Thymus (tissue), 11 donors: Measurements from ENCODE around the gene RAC2. TPM values are rescaled to one million over a fixed set of nuclear protein-coding genes. Genes with fewer than 3 reads are reported as not detected.

Experiments
- DNase-seq, 9 donors: peaks; one replicate each; pipeline ENCODE4 v3.0.0-alpha.2; 2013; ENCODE audit warnings: low spot score in 9 of 9, low read depth in 6 of 9, missing footprints in 1 of 9
- H3K27ac ChIP-seq, 2 donors: one replicate each; pipeline ENCODE4 v1.5.1; 2013; ENCODE audit warnings: control low read depth in 1 of 2, low read depth in 1 of 2, low read length in 1 of 2, mild to moderate bottlenecking in 1 of 2, moderate library complexity in 1 of 2
- H3K27me3 ChIP-seq, 2 donors: one replicate each; pipeline ENCODE4 v1.5.1; 2013; ENCODE audit warnings: low read length in 1 of 2; ENCODE audit not compliant: control insufficient read depth in 2 of 2, insufficient read depth in 1 of 2
- H3K36me3 ChIP-seq, 2 donors: one replicate each; pipeline ENCODE4 v1.5.1; 2013; ENCODE audit warnings: low read length in 1 of 2, mild to moderate bottlenecking in 1 of 2, moderate library complexity in 1 of 2; ENCODE audit not compliant: control insufficient read depth in 2 of 2, insufficient read depth in 2 of 2
- H3K4me1 ChIP-seq, 2 donors: one replicate each; pipeline ENCODE4 v1.5.1; 2013; ENCODE audit warnings: low read length in 2 of 2; ENCODE audit not compliant: control insufficient read depth in 2 of 2, insufficient read depth in 2 of 2
- H3K4me3 ChIP-seq, 2 donors: one replicate each; pipeline ENCODE4 v1.5.1; 2013; ENCODE audit warnings: low read length in 2 of 2, control low read depth in 1 of 2, mild to moderate bottlenecking in 1 of 2
- H3K9me3 ChIP-seq, 2 donors: one replicate each; pipeline ENCODE4 v1.5.1; 2013; ENCODE audit warnings: low read length in 1 of 2, mild to moderate bottlenecking in 1 of 2; ENCODE audit not compliant: control insufficient read depth in 2 of 2, insufficient read depth in 1 of 2
- WGBS: extraction: QIAGEN DNeasy Blood & Tissue Kit; methylation state at CpG from one replicate; pipeline ENCODE4 v1.1.7; 2013; 5-methylcytosine and 5-hydroxymethylcytosine counted together
- polyA plus RNA-seq: library from polyadenylated mRNA; stranded (reverse); fragments of 200-250 nt; gene quantifications from one replicate; pipeline ENCODE4 v1.2.3, GENCODE V29; 2013
- total RNA-seq: library from RNA; stranded (reverse); fragments of 120-200 nt; gene quantifications from one replicate; pipeline ENCODE4 v1.2.4, GENCODE V29; 2013
- donor health status: healthy.

Gene RAC2
- total and polyA plus RNA-seq, 2 donors, result 149 to 206 TPM

DNA sequence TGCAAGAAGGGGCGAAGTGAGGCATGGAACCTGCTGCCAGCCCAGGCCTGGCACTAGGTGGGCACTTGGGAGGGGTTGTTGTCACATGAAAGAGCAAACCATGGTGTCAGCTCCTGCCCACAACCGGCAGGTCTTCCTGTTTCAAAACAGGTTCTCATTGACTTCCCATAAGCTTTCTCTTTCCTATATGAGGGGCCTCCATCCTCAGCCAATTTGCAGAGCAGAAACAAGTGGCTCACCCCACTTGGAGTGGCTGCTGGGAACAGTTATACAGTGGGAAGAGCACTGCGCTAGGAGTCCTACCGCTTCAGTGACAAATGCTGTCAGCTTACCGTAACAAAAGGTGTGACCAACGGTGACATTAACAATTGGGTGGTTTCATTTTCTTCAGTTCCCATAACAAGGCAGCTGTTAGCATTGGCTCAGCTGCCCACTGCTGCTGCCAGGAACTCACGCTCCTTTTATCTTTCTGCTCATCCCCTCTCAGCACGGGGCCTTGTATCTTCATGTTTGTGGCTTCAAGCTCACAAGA, 21.6 kb downstream of the RAC2 start:
- Histone ChIP-seq H3K36me3 (peaks cover 34 to 38% of the 10 kb centered on the region in 2 donors), H3K27ac (peak overlapping the region; percentile 92 to 98), H3K9me3 (peaks cover 0 to 25% of the 10 kb centered on the region in 2 donors), H3K4me1 (peaks cover 62 to 93% of the 10 kb centered on the region in 2 donors), H3K27me3 (no peaks in the 10 kb centered on the region), H3K4me3 (no peak overlapping the region)
- peak in 1 of 9 donors; percentile 78 for DNase-seq
- WGBS, result 31% methylated on average over 8 of the region's 8 CpGs

DNA sequence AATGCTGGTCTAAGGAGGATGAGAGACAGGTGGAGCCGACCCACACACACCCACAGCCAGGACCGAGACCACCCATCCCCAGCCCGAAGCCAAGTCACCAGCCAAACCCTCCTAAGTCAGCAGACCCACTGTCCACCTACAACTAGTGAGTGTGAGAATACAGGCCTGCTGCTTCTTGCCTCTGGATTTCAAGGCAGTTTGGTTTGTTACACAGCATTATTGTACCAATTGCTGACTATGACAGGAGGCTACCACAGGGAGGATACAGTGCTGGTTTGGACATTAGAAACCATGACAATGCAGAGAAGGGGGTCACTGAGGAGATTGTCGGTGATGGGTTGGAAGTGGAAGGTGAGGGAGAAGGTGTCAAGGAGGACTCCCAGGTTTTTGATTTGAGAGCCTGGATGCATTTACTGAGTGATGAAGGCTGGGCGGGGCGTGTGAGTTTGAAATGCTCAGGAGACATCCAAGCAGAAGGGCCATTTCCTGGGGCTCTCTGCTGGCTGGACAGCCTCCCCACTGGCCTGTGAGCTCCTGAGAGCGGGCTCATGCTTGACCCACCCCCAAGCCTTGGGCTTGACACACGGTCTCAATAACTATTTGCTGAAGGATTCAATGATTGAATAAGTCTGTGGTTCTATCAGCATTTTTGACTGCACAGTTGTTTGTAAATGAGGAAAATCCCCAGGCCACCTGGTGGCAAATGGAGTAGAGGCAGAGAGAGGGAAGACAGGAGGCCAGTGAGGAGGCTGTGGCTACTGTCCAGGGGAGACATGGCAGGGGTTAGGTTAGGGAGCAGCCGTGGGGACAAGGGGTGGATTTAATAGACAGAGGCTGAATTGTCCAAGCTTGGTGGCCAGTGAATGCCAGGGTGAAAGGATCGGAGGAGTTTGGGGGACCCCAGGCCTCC, 22.4 kb downstream of the RAC2 start:
- H3K36me3 ChIP-seq, result peaks cover 30 to 36% of the 10 kb centered on the region in 2 donors
- no peaks in the 10 kb centered on the region for H3K27me3 ChIP-seq
- 98% methylated on average over 10 of the region's 10 CpGs for WGBS
- DNase-seq, result no peak
- no peak overlapping the region for H3K4me3 ChIP-seq
- peaks cover 61 to 97% of the 10 kb centered on the region in 2 donors for H3K4me1 ChIP-seq
- H3K27ac ChIP-seq, result peak overlapping the region; percentile 92 to 98
- peaks cover 0 to 29% of the 10 kb centered on the region in 2 donors for H3K9me3 ChIP-seq

DNA sequence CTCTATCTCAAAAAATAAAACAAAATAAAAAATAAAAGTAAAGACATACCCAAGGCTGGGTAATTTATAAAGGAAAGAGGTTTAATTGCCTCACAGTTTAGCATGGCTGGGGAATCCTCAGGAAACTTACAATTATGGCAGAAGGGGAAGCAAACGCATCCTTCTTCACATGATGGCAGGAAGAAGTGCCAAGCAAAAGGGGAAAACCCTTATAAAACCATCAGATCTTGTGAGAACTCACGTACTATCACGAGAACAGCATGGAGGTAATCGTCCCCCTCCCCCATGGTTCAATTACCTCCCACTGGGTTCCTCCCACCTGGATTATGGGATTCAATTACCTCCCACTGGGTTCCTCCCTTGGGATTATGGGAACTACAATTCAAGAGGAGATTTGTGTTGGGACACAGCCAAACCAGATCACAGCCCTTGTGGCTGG, 23.5 kb downstream of the RAC2 start:
- H3K9me3 ChIP-seq, result peaks cover 0 to 29% of the 10 kb centered on the region in 2 donors
- H3K27ac ChIP-seq, result peak overlapping the region; percentile 97 to 98
- H3K4me1 ChIP-seq, result peaks cover 64 to 92% of the 10 kb centered on the region in 2 donors
- H3K4me3 ChIP-seq, result peak overlapping the region in 1 of 2 donors; percentile 17
- WGBS, result 70% methylated on average over 4 of the region's 4 CpGs
- peak in 1 of 9 donors; percentile 51 for DNase-seq
- peaks cover 18 to 25% of the 10 kb centered on the region in 2 donors for H3K36me3 ChIP-seq
- no peaks in the 10 kb centered on the region for H3K27me3 ChIP-seq

DNA sequence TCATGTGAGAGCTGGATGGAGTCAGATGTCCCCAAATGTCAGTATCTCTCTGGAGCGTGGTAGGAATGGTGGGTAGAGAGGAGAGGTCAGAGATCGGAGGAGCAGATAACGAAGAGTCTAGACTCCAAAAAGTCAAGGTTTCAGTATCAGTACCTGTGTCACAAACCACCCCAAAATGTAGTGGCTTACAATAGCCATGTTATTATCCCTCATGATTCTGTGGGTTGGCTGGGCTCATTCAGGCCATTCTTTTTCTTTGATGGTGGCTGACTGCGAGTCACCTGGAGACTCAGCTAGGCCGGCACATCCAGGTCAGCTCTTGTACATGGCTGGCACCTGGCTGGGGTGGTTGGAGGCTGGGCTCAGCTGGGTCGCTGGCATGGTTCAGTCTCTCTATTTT, 24.5 kb downstream of the RAC2 start:
- Histone ChIP-seq H3K27me3 (no peaks in the 10 kb centered on the region), H3K36me3 (peaks cover 8 to 15% of the 10 kb centered on the region in 2 donors), H3K4me3 (peak overlapping the region; percentile 17 to 31), H3K27ac (peak overlapping the region; percentile 97 to 98), H3K4me1 (peaks cover 62 to 91% of the 10 kb centered on the region in 2 donors), H3K9me3 (peaks cover 0 to 29% of the 10 kb centered on the region in 2 donors)
- DNase-seq, result no peak
- 76% methylated on average over 6 of the region's 6 CpGs for WGBS

DNA sequence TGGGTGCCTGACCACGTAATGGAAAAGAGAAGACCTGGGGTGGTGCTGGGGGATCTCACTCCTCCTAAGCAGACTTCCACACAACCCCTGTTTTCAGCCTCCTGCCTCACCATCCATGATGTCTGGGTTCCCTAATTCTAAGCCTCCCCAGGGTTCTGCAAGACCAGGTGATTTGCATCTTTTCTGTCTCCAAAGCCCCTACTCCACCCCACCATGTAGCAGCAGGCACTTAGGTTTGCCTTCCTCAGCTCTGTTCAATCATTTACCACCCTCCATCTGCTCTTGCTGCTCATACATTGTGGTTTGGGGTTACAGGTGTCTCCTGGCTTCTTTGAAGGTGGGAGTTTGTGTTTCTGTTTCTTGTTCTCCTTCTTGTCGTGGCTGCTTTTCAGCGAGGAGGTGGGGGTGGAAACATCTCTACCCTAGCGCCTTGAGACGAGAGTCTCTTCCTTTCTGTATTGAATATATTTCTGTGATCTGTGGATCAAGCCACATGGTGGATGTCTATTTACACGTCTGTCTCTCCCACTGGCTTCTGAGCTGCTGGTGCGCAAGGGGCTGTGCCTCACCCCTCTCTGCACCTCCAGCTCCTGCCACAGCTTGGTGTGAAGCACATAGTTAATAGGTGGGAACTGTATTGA, 25.2 kb downstream of the RAC2 start:
- 2% methylated on average over 7 of the region's 7 CpGs for WGBS
- peaks cover 62 to 91% of the 10 kb centered on the region in 2 donors for H3K4me1 ChIP-seq
- no peaks in the 10 kb centered on the region for H3K27me3 ChIP-seq
- peak; percentile 82 to 99 (median 95) for DNase-seq
- H3K36me3 ChIP-seq, result peaks cover 2 to 8% of the 10 kb centered on the region in 2 donors
- peak overlapping the region; percentile 3 to 31 for H3K4me3 ChIP-seq
- H3K27ac ChIP-seq, result peak overlapping the region; percentile 97 to 98
- peaks cover 0 to 25% of the 10 kb centered on the region in 2 donors for H3K9me3 ChIP-seq

DNA sequence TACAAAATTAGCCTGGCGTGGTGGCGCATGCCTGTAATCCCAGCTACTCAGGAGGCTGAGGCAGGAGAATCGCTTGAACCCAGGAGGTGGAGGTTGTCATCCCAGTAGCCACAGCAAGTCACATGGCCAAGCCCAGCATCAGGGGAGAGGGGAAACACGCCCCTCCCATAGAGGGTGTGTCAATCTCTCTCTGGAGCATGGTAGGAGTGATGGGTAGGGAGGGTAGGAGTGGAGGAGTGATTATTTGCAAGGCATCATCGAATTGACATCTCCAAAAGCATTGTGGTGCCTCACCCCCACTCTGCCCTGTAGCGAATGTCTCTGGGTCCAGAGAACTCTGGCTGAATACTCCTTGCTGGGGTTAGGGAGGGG, 25.7 kb downstream of the RAC2 start:
- Histone ChIP-seq H3K36me3 (peaks cover 2 to 3% of the 10 kb centered on the region in 2 donors), H3K4me3 (peak overlapping the region; percentile 3 to 26), H3K27me3 (no peaks in the 10 kb centered on the region), H3K9me3 (peaks cover 0 to 21% of the 10 kb centered on the region in 2 donors), H3K4me1 (peaks cover 64 to 91% of the 10 kb centered on the region in 2 donors), H3K27ac (peak overlapping the region; percentile 97 to 98)
- WGBS, result 58% methylated on average over 6 of the region's 6 CpGs
- peak in 1 of 9 donors; percentile 78 for DNase-seq

DNA sequence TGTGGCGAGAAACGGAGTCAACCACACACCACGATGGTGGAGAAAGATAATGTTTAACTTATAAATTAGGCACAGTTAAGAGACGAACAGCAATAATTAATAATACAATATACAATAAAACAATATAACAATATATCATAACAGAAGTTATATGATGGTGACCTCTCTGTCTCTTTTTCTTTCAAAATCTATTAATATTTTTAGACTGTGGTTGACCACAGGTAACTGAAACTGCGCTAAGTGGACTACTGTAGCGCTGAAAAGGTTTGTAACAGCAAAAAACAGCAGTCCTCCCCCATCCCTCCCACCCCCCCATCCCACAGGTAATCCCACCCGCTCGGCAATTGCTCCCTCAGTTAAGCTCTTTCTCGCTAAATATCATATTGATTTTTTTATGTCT, 28.2 kb downstream of the RAC2 start:
- H3K4me1 ChIP-seq, result peaks cover 52 to 91% of the 10 kb centered on the region in 2 donors
- H3K9me3 ChIP-seq, result peaks cover 0 to 4% of the 10 kb centered on the region in 2 donors
- no peak overlapping the region for H3K27ac ChIP-seq
- DNase-seq, result no peak
- no peak overlapping the region for H3K4me3 ChIP-seq
- no peaks in the 10 kb centered on the region for H3K27me3 ChIP-seq
- no peaks in the 10 kb centered on the region for H3K36me3 ChIP-seq
- WGBS, result 64% methylated on average over 9 of the region's 9 CpGs

DNA sequence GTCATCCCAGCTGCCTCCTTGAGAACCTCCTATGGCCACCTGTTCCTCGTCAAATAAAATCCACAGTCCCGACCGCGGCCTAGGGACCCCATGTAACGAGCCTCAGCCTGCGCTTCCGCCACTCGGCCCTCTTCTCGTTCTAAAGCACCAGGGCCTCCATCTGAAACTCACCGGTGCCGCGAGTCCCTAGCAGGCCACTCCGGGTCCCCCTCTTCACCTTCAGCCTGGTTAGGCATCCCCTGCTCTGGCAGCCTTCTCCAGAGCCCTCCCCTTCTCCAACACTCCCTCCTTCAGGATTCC, 29.4 kb downstream of the RAC2 start:
- Histone ChIP-seq H3K4me1 (peaks cover 50 to 91% of the 10 kb centered on the region in 2 donors), H3K4me3 (no peak overlapping the region), H3K27ac (peak overlapping the region in 1 of 2 donors; percentile 58), H3K27me3 (no peaks in the 10 kb centered on the region), H3K9me3 (peaks cover 0 to 4% of the 10 kb centered on the region in 2 donors), H3K36me3 (no peaks in the 10 kb centered on the region)
- WGBS, result 98% methylated on average over 13 of the region's 13 CpGs
- no peak for DNase-seq
